CD4-positive, alpha-beta T cell (primary cell): ENCODE data around the gene HS3ST5. TPM values are rescaled to one million over a fixed set of nuclear protein-coding genes. Genes with fewer than 3 reads are reported as not detected.
"Not testable (repeated sequence)": the region's sequence is repeated elsewhere in the genome, so short reads cannot be mapped to it uniquely, and the experiment has no call there.

Experiments
- ATAC-seq: fragments of 200-7000 bp; cut with Tn5 transposase; one replicate; pipeline ENCODE4 v1.10.0; 2022; ENCODE audit warnings: mild to moderate bottlenecking; ENCODE audit not compliant: poor library complexity
- CTCF ChIA-PET: fragments of 350-600 bp; sonication (Branson Sonifier 250); formaldehyde crosslinking; loops from one replicate; lab custom pipeline; 2021; ENCODE audit warnings: antibody characterized with exemption, inconsistent platforms; lab: Charles Lee
- POLR2A ChIA-PET: fragments of 350-600 bp; sonication (Branson Sonifier 250); formaldehyde crosslinking; loops from one replicate; lab custom pipeline; 2021; ENCODE audit warnings: antibody characterized with exemption, inconsistent platforms; lab: Charles Lee
- DNase-seq, 14 experiments: peaks; one replicate each; pipeline ENCODE4 v3.0.0-alpha.2; 2013 to 2020; ENCODE audit warnings: mixed read lengths in 2 of 14
- H3K27ac ChIP-seq, 2 donors: one replicate each; pipeline versions ENCODE4 v1.5.1 to v1.7.0; 2013; ENCODE audit warnings: low read length in 2 of 2, low read depth in 1 of 2, mild to moderate bottlenecking in 1 of 2
- H3K27me3 ChIP-seq, 2 experiments: 1 replicate in 1 of 2; 2 replicates in 1 of 2; pipeline versions ENCODE4 v1.6.1 to v1.7.0; 2013; ENCODE audit warnings: low read length in 2 of 2, control low read depth in 1 of 2, mild to moderate bottlenecking in 1 of 2, moderate library complexity in 1 of 2; ENCODE audit not compliant: insufficient read depth in 2 of 2, control insufficient read depth in 1 of 2
- H3K36me3 ChIP-seq: one replicate; pipeline ENCODE4 v1.6.1; 2013; ENCODE audit warnings: low read length, control low read depth; ENCODE audit not compliant: insufficient read depth
- H3K4me1 ChIP-seq: one replicate; pipeline ENCODE4 v1.6.1; 2013; ENCODE audit warnings: low read length, control low read depth; ENCODE audit not compliant: insufficient read depth
- H3K4me3 ChIP-seq: one replicate; pipeline ENCODE4 v1.5.1; 2013; ENCODE audit warnings: mild to moderate bottlenecking, low read length, moderate library complexity
- H3K9me3 ChIP-seq, 2 experiments: 1 replicate in 1 of 2; 2 replicates in 1 of 2; pipeline versions ENCODE4 v1.6.1 to v1.7.0; 2013; ENCODE audit warnings: low read length in 2 of 2, mild to moderate bottlenecking in 2 of 2, control low read depth in 1 of 2, moderate library complexity in 1 of 2; ENCODE audit not compliant: control insufficient read depth in 1 of 2, insufficient read depth in 1 of 2
- H3K27ac Mint-ChIP-seq: one replicate; pipeline ENCODE4 v1.8.0; 2020; ENCODE audit warnings: mixed read lengths
- H3K27me3 Mint-ChIP-seq: one replicate; pipeline ENCODE4 v1.8.0; 2021; ENCODE audit warnings: mixed read lengths
- H3K36me3 Mint-ChIP-seq: one replicate; pipeline ENCODE4 v1.8.0; 2021; ENCODE audit warnings: low read depth, mixed read lengths
- H3K4me1 Mint-ChIP-seq: one replicate; pipeline ENCODE4 v1.8.0; 2021; ENCODE audit warnings: low read depth, mixed read lengths
- H3K4me3 Mint-ChIP-seq: one replicate; pipeline ENCODE4 v1.8.0; 2020; ENCODE audit warnings: mild to moderate bottlenecking, mixed read lengths
- H3K9me3 Mint-ChIP-seq: one replicate; pipeline ENCODE4 v1.8.0; 2020; ENCODE audit warnings: mixed read lengths
- intact Hi-C, 2 experiments: fragments of 100-400 bp; cut with DNase I in 1 of 2; cut with micrococcal nuclease in 1 of 2; formaldehyde crosslinking; loops; one replicate each; pipeline versions ENCODE4 v1.15.1 to v1.9.0; 2023 to 2025; cut with DNase I, micrococcal nuclease
- total RNA-seq, 174 experiments: library from RNA in 2 of 174; stranded (reverse) in 2 of 174; gene quantifications; one replicate each; pipeline ENCODE4 v1.2.3 and lab custom pipeline; 2021 to 2026
- TF ChIP-seq, protein P1 (sequence below): fragments of 200-600 bp; IDR thresholded peaks from one replicate; pipeline ENCODE4 v1.8.0; 2022; ENCODE audit warnings: antibody characterized with exemption, mild to moderate bottlenecking

HS3ST5 gene
- total RNA-seq, 2 experiments from 2014 or later: not detected

DNA sequence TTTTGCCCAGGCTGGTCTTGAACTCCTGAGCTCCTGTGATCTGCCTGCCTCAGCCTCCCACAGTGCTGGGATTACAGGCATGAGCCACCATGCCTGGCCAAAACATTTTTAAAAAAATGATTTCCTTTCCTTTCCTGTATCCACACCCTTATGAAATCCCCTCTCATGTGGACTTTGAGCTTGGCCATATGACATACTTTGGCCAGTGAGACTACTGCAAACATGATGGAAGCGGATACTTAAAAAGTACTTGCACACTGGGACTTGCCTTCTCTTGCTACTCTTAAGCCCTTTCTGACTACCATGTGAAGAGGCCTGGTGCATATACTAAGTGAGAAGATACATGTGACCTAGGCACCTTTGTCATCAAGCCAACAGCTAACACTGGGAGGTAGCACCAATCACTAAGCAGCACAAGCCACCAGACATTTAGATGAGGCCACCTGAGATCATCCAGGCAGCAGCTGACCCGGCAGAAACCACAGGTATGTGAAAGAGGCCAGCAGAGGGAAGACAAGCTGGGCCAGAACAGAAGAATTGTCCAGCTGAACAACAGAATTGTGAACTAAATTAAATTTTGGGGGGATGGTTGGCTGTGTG, 293.4 kb downstream of the HS3ST5 start:
- Mint-ChIP-seq H3K27me3 (peaks cover 17% of the 10 kb centered on the region), H3K4me3 (no peak overlapping the region), H3K27ac (no peak overlapping the region), H3K9me3 (no peaks in the 10 kb centered on the region), H3K4me1 (no peaks in the 10 kb centered on the region), H3K36me3 (no peaks in the 10 kb centered on the region)
- Histone ChIP-seq H3K9me3 (no peaks in the 10 kb centered on the region), H3K4me3 (no peak overlapping the region), H3K4me1 (no peaks in the 10 kb centered on the region), H3K27me3 (no peaks in the 10 kb centered on the region), H3K36me3 (no peaks in the 10 kb centered on the region), H3K27ac (no peak overlapping the region)
- TF ChIP-seq, protein P1, sequence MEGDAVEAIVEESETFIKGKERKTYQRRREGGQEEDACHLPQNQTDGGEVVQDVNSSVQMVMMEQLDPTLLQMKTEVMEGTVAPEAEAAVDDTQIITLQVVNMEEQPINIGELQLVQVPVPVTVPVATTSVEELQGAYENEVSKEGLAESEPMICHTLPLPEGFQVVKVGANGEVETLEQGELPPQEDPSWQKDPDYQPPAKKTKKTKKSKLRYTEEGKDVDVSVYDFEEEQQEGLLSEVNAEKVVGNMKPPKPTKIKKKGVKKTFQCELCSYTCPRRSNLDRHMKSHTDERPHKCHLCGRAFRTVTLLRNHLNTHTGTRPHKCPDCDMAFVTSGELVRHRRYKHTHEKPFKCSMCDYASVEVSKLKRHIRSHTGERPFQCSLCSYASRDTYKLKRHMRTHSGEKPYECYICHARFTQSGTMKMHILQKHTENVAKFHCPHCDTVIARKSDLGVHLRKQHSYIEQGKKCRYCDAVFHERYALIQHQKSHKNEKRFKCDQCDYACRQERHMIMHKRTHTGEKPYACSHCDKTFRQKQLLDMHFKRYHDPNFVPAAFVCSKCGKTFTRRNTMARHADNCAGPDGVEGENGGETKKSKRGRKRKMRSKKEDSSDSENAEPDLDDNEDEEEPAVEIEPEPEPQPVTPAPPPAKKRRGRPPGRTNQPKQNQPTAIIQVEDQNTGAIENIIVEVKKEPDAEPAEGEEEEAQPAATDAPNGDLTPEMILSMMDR: no peak
- intact Hi-C loops: no loop called here
- POLR2A ChIA-PET: no interaction called here
- DNase-seq: no peak
- ATAC-seq: no peak
- CTCF ChIA-PET: no interaction called here

DNA sequence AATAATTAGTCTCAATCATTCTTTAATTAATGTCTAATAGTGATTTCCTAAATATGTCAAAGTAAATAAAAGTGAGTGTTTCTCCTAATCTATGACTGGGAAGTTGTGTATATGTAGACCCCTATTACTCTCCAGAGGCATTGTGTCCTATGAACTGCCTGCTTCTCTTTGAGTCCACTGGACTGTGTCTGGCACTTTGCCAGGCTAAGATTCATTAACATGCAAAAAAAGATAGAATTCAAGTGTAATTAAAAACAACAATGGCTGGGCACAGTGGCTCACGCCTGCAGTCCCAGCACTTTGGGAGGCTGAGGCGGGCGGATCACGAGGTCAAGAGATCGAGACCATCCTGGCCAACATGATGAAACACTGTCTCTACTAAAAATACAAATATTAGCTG, 298.3 kb downstream of the HS3ST5 start:
- peaks cover 25% of the 10 kb centered on the region for H3K27me3 Mint-ChIP-seq
- not testable (repeated sequence) for H3K4me3 Mint-ChIP-seq

DNA sequence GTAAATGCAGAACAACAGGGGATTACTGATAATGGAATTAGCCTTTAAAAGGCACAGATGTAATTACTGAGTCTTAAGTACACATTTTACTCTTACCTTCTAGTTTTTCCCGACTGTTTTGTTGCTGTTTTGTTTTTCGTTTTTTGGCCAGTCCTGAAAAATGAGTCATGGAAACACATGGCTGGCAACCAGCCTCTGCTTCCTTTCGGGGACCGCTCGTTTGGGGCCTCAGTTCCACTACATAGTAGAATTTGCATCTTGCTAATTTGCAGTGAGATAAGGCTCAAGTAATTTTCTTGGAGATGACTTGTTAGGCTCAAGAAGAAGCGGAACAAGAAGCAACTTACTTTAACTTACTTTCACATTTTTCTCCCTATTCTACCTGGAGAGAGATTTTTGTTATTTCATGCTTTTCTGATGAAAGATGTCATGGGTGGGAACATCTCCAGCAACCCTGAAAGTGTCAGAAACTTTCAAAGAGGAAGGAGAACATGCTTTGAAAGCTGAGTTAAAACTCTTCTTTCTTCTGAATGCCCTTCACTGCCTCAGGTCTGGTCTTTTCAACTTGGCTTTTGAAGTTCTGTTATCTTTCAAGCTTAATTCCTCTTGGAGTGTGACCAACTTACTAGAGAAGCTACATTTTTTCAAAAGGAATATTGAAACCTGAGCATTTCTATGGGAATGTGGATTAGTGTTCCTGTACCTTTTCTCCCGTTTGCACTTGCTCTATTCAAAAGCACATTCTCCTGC, 300.4 kb downstream of the HS3ST5 start:
- ChIA-PET CTCF (no interaction called here), POLR2A (no interaction called here)
- Histone ChIP-seq H3K4me3 (no peak overlapping the region), H3K27ac (no peak overlapping the region), H3K9me3 (no peaks in the 10 kb centered on the region), H3K4me1 (no peaks in the 10 kb centered on the region), H3K36me3 (no peaks in the 10 kb centered on the region), H3K27me3 (no peaks in the 10 kb centered on the region)
- no peaks in the 10 kb centered on the region for H3K4me1 Mint-ChIP-seq
- H3K27me3 Mint-ChIP-seq: peaks cover 20% of the 10 kb centered on the region
- TF ChIP-seq, protein P1: no peak
- ATAC-seq: no peak
- H3K36me3 Mint-ChIP-seq: no peaks in the 10 kb centered on the region
- intact Hi-C loops: no loop called here
- H3K9me3 Mint-ChIP-seq: no peaks in the 10 kb centered on the region
- no peak for DNase-seq
- H3K4me3 Mint-ChIP-seq: no peak overlapping the region
- H3K27ac Mint-ChIP-seq: no peak overlapping the region

More for the DNA sequence above, 298.3 kb downstream of the HS3ST5 start:
- DNase-seq, CTCF ChIA-PET, ATAC-seq, H3K9me3 Mint-ChIP-seq, H3K9me3 ChIP-seq, H3K27ac ChIP-seq, H3K27ac Mint-ChIP-seq, H3K4me3 ChIP-seq, H3K4me1 Mint-ChIP-seq, H3K36me3 ChIP-seq, H3K36me3 Mint-ChIP-seq, POLR2A ChIA-PET, H3K4me1 ChIP-seq, H3K27me3 ChIP-seq, intact Hi-C loops: not testable (repeated sequence)
